Measurements from ENCODE around the gene SNRNP70. TPM values are rescaled to one million over a fixed set of nuclear protein-coding genes. Genes with fewer than 3 reads are reported as not detected.
A peak's percentile ranks its signal among the peaks of the same experiment; 100 is the strongest.

Gene SNRNP70
- total RNA-seq, 4 donors from 2014 or later: 55.6 to 305 (median 107) TPM

GRCh38 chr19:49085868-49086232, 599 bp downstream of the SNRNP70 start:
- in situ Hi-C loops (cut with MboI; ENCODE audit: low sequenced_read_pairs in 4 of 4): loop anchor here in 1 of 4 donors (10.0 kb wide), 1 partner anchor 119 kb away; no protein-coding TSS in a partner anchor
- Histone ChIP-seq H3K4me1 (peaks cover 18 to 26% of the 10 kb centered on the region in 2 donors), H3K27ac (peak overlapping the region; percentile 90 to 98 (median 92)), H3K9me3 (no peaks in the 10 kb centered on the region), H3K27me3 (no peaks in the 10 kb centered on the region), H3K4me3 (peak overlapping the region; percentile 88 to 99 (median 92)), H3K36me3 (peaks cover 0 to 24% of the 10 kb centered on the region in 2 donors)
- intact Hi-C loops (cut with DNase I; ENCODE audit: low total_unique reads): loop anchor here (1.0 kb wide), 1 partner anchor 11 kb away; no protein-coding TSS in a partner anchor
- no peak for DNase-seq
- ATAC-seq: no peak
- TF ChIP-seq CTCF (IDR thresholded peaks at IDR 0.05 in 4 of 5, conservative IDR thresholded peaks at IDR 0.05 in 1 of 5) (no peak), POLR2A (IDR thresholded peaks at IDR 0.05) (no peak)

- Histone ChIP-seq H3K4me1 (peaks cover 18 to 26% of the 10 kb centered on the region in 2 donors), H3K27me3 (no peaks in the 10 kb centered on the region), H3K4me3 (peak overlapping the region; percentile 88 to 99 (median 92)), H3K27ac (peak overlapping the region; percentile 90 to 98 (median 92)), H3K9me3 (no peaks in the 10 kb centered on the region), H3K36me3 (peaks cover 0 to 28% of the 10 kb centered on the region in 2 donors)
- TF ChIP-seq POLR2A (IDR thresholded peaks at IDR 0.05) (no peak), CTCF (IDR thresholded peaks at IDR 0.05 in 4 of 5, conservative IDR thresholded peaks at IDR 0.05 in 1 of 5) (no peak)
- intact Hi-C loops (cut with DNase I; ENCODE audit: low total_unique reads) (no loop called here), in situ Hi-C loops (cut with MboI; ENCODE audit: low sequenced_read_pairs in 4 of 4) (loop anchor here in 1 of 4 donors (10.0 kb wide), 1 partner anchor 119 kb away; no protein-coding TSS in a partner anchor)
- ATAC-seq (no peak), DNase-seq (no peak)
Measured at GRCh38 chr19:49086296-49086695, 1.0 kb downstream of the SNRNP70 start.

GRCh38 chr19:49091391-49092038, 6.3 kb downstream of the SNRNP70 start:
- Histone ChIP-seq H3K9me3 (no peaks in the 10 kb centered on the region), H3K36me3 (peaks cover 0 to 58% of the 10 kb centered on the region in 2 donors), H3K27me3 (no peaks in the 10 kb centered on the region), H3K4me1 (peaks cover 34 to 38% of the 10 kb centered on the region in 2 donors), H3K27ac (no peak overlapping the region), H3K4me3 (no peak overlapping the region)
- intact Hi-C loops (cut with DNase I; ENCODE audit: low total_unique reads): no loop called here
- no peak for ATAC-seq
- TF ChIP-seq CTCF (IDR thresholded peaks at IDR 0.05 in 4 of 5, conservative IDR thresholded peaks at IDR 0.05 in 1 of 5): no peak
- TF ChIP-seq POLR2A (IDR thresholded peaks at IDR 0.05): no peak
- no peak for DNase-seq
- in situ Hi-C loops (cut with MboI; ENCODE audit: low sequenced_read_pairs in 4 of 4): loop anchor here in 1 of 4 donors (10.0 kb wide), 1 partner anchor 113 kb away; no protein-coding TSS in a partner anchor

- ATAC-seq (no peak), DNase-seq (no peak)
- intact Hi-C loops (cut with DNase I; ENCODE audit: low total_unique reads): no loop called here
Measured at GRCh38 chr19:49092686-49093085, 7.4 kb downstream of the SNRNP70 start.

More at GRCh38 chr19:49092686-49093085, 7.4 kb downstream of the SNRNP70 start:
- no peak overlapping the region for H3K27ac ChIP-seq
- in situ Hi-C loops (cut with MboI; ENCODE audit: low sequenced_read_pairs in 4 of 4): loop anchor here in 1 of 4 donors (10.0 kb wide), 1 partner anchor 112 kb away; no protein-coding TSS in a partner anchor
- H3K4me3 ChIP-seq: no peak overlapping the region
- no peaks in the 10 kb centered on the region for H3K27me3 ChIP-seq
- no peak for TF ChIP-seq CTCF (IDR thresholded peaks at IDR 0.05 in 4 of 5, conservative IDR thresholded peaks at IDR 0.05 in 1 of 5)
- TF ChIP-seq POLR2A (IDR thresholded peaks at IDR 0.05): no peak
- H3K4me1 ChIP-seq: peaks cover 33 to 37% of the 10 kb centered on the region in 2 donors
- H3K9me3 ChIP-seq: no peaks in the 10 kb centered on the region
- peaks cover 0 to 58% of the 10 kb centered on the region in 2 donors for H3K36me3 ChIP-seq

Data from gastrocnemius medialis (tissue), 4 donors.